K562 (cell line): ENCODE results near the gene GNS. TPM values are rescaled to one million over a fixed set of nuclear protein-coding genes. Genes with fewer than 3 reads are reported as not detected.
A peak's percentile ranks its signal among the peaks of the same experiment; 100 is the strongest.

Source experiments
- ATAC-seq: fragments of 200-7000 bp; cut with Tn5 transposase; 3 replicates; pipeline ENCODE4 v1.9.1; 2020; ENCODE audit warnings: moderate library complexity
- BruUV-seq: library from RNA; stranded (reverse); fragments of 400-500 nt; replicated peaks from 2 replicates; lab custom pipeline; 2021; lab: Mats Ljungman, UMichigan
- CTCF ChIA-PET: fragments of 300-600 bp; formaldehyde crosslinking; extraction: SDS; loops from one replicate; lab custom pipeline; 2021; ENCODE audit warnings: low intra/inter-chr PET ratio; lab: Yijun Ruan, JAX
- POLR2A ChIA-PET: fragments of 300-600, 350-650 bp; sonication (Branson Sonifier 250); formaldehyde crosslinking; extraction: SDS; loops from one replicate; lab custom pipeline; 2021; ENCODE audit warnings: antibody characterized with exemption, inconsistent platforms; lab: Yijun Ruan, JAX
- DNase-seq, 4 experiments: peaks; one replicate each; pipeline versions ENCODE4 v3.0.0 to v3.0.0-alpha.2; 2011 to 2018; ENCODE audit warnings: low spot score in 3 of 4, mixed read lengths in 3 of 4; ENCODE audit errors: extremely low read depth in 1 of 4
- FAIRE-seq: peaks from 2 replicates; lab custom pipeline; 2011; peaks lifted over from hg19 to GRCh38; lab: Jason Lieb, UNC
- H2AFZ ChIP-seq: 2 replicates; pipeline ENCODE4 v1.6.0; 2011; ENCODE audit warnings: low read depth, low read length, control low read depth, inconsistent platforms
- H3K27ac ChIP-seq: fragments of 200-600 bp; 3 replicates; pipeline ENCODE4 v1.8.0; 2011; ENCODE audit warnings: low read depth, mild to moderate bottlenecking, control low read depth, inconsistent platforms, low read length, moderate library complexity, mixed read lengths; ENCODE audit errors: extremely low read depth
- H3K27me3 ChIP-seq, 2 experiments: fragments of 300-600 bp in 1 of 2; 2 replicates in 1 of 2; 3 replicates in 1 of 2; pipeline versions ENCODE4 v1.6.0 to v1.8.0; 2011; ENCODE audit warnings: inconsistent platforms in 2 of 2, low read length in 2 of 2, mild to moderate bottlenecking in 1 of 2, mixed read lengths in 1 of 2, moderate library complexity in 1 of 2; ENCODE audit not compliant: control insufficient read depth in 2 of 2, insufficient read depth in 2 of 2
- H3K36me3 ChIP-seq: fragments of 300-600 bp; 3 replicates; pipeline ENCODE4 v1.8.0; 2011; ENCODE audit warnings: mild to moderate bottlenecking, low read length, inconsistent platforms; ENCODE audit not compliant: control insufficient read depth, insufficient read depth
- H3K4me1 ChIP-seq, 2 experiments: fragments of 200-600 bp in 1 of 2; replicated peaks in 1 of 2; 2 replicates in 1 of 2; 3 replicates in 1 of 2; pipeline versions ENCODE4 v1.5.1 to v1.8.0; 2011; ENCODE audit warnings: inconsistent platforms in 2 of 2, low read length in 2 of 2, mild to moderate bottlenecking in 1 of 2, mixed read lengths in 1 of 2, moderate library complexity in 1 of 2; ENCODE audit not compliant: control insufficient read depth in 2 of 2, insufficient read depth in 2 of 2
- H3K4me2 ChIP-seq: 2 replicates; pipeline ENCODE4 v1.6.1; 2011; ENCODE audit warnings: low read length, control low read depth, inconsistent platforms, mixed read lengths; ENCODE audit not compliant: insufficient read depth
- H3K4me3 ChIP-seq: fragments of 200-600 bp; sonication (generic), shearing (Covaris generic); 2 replicates; pipeline ENCODE4 v1.5.1; 2016; ENCODE audit warnings: control low read depth, inconsistent platforms
- H3K79me2 ChIP-seq: fragments of 200-600 bp; 3 replicates; pipeline ENCODE4 v1.8.0; 2011; ENCODE audit warnings: low read length, inconsistent platforms; ENCODE audit not compliant: control insufficient read depth, insufficient read depth
- H3K9ac ChIP-seq, 2 experiments: 2 replicates each; pipeline versions ENCODE4 v1.6.0 to v1.6.1; 2011; ENCODE audit warnings: low read depth in 2 of 2, low read length in 2 of 2, control low read depth in 1 of 2, inconsistent platforms in 1 of 2, mild to moderate bottlenecking in 1 of 2, mixed read lengths in 1 of 2; ENCODE audit not compliant: insufficient read depth in 1 of 2
- H3K9me1 ChIP-seq: one replicate; pipeline ENCODE4 v1.6.0; 2011; ENCODE audit warnings: inconsistent platforms, mild to moderate bottlenecking, low read length, moderate library complexity; ENCODE audit not compliant: control insufficient read depth, insufficient read depth
- H3K9me3 ChIP-seq: replicated peaks from 2 replicates; pipeline ENCODE4 v1.5.1; 2011; ENCODE audit warnings: low read depth, low read length, inconsistent platforms; ENCODE audit not compliant: control insufficient read depth, insufficient read depth
- H4K20me1 ChIP-seq: replicated peaks from 2 replicates; pipeline ENCODE4 v1.6.1; 2011; ENCODE audit warnings: low read length, inconsistent platforms, mixed read lengths; ENCODE audit not compliant: control insufficient read depth, insufficient read depth
- C11orf30 ChIP-seq: fragments of 450-650 bp; IDR thresholded peaks from 2 replicates; pipeline ENCODE4 v1.6.1; 2016; ENCODE audit warnings: low read depth, mild to moderate bottlenecking
- DIDO1 ChIP-seq: fragments of 450-650 bp; IDR thresholded peaks from 2 replicates; pipeline ENCODE4 v1.6.1; 2016; ENCODE audit warnings: low read depth, missing biosample characterization, missing genetic modification characterization
- EP300 ChIP-seq: IDR thresholded peaks from 2 replicates; pipeline ENCODE4 v1.6.1; 2012; ENCODE audit warnings: low read length, improper control_type of control experiment
- PML ChIP-seq: IDR thresholded peaks from 2 replicates; pipeline ENCODE4 v1.6.1; 2012; ENCODE audit warnings: low read length, inconsistent platforms
- SOX6 ChIP-seq: fragments of 450-650 bp; IDR thresholded peaks from 2 replicates; pipeline ENCODE4 v1.6.1; 2014; ENCODE audit warnings: mild to moderate bottlenecking
- SUPT5H ChIP-seq: fragments of 450-650 bp; IDR thresholded peaks from 2 replicates; pipeline ENCODE4 v1.6.1; 2016
- TAF1 ChIP-seq: IDR thresholded peaks from 2 replicates; pipeline ENCODE4 v1.6.1; 2011; ENCODE audit warnings: mild to moderate bottlenecking, low read length, moderate library complexity; ENCODE audit not compliant: insufficient read depth, control insufficient read depth, severe bottlenecking; ENCODE audit errors: extremely low read depth
- TRIM24 ChIP-seq, 2 experiments: fragments of 450-650 bp; IDR thresholded peaks; 2 replicates each; pipeline ENCODE4 v1.6.1; 2016
- ZNF830 ChIP-seq: fragments of 250-450 bp; sonication (Bioruptor Pico); IDR thresholded peaks from 2 replicates; pipeline ENCODE4 v1.5.0; 2021; ENCODE audit warnings: mild to moderate bottlenecking
- ZSCAN32 ChIP-seq: fragments of 450-650 bp; formaldehyde crosslinking; IDR thresholded peaks from 2 replicates; pipeline ENCODE4 v1.4.0; 2020; ENCODE audit warnings: mild to moderate bottlenecking, moderate library complexity
- WGBS: fragments of 100-300 bp; shearing (Covaris generic); methylation state at CpG from one replicate; pipeline ENCODE4 v1.1.6; 2016; ENCODE audit warnings: low coverage, mixed read lengths; ENCODE audit not compliant: insufficient coverage; ENCODE audit errors: missing lambda C conversion rate; 5-methylcytosine and 5-hydroxymethylcytosine counted together
- in situ Hi-C: fragments of 300-500 bp; cut with MboI; formaldehyde crosslinking; loops from 4 replicates; pipeline ENCODE4 v1.15.0; 2018; ENCODE audit warnings: inconsistent platforms, mixed read lengths
- intact Hi-C: fragments of 100-400 bp; cut with micrococcal nuclease; formaldehyde crosslinking; loops from 2 replicates; pipeline ENCODE4 v1.14.2; 2022
- polyA plus RNA-seq, 8 experiments: library from polyadenylated mRNA; depleted of rRNA in 4 of 8; stranded (reverse) in 5 of 8; unstranded in 3 of 8; fragments of >200 nt; fragmentation: Nextera tagmentation in 2 of 8; fragmentation: Illumina TruSeq in 1 of 8; extraction: Ambion mirVana in 2 of 8; extraction: Trizol in 1 of 8; gene quantifications; 2 replicates each; pipeline versions ENCODE4 v1.2.1 to v1.2.3, GENCODE V29; 2011 to 2014; ENCODE audit warnings: inconsistent platforms in 1 of 8, missing spikeins in 1 of 8
- total RNA-seq, 7 experiments: library from RNA; depleted of rRNA in 6 of 7; stranded (reverse); fragments of >200 nt in 6 of 7; fragmentation: Illumina TruSeq in 2 of 7; extraction: Trizol in 2 of 7; gene quantifications; 2 replicates each; pipeline versions ENCODE4 v1.2.1 to v1.2.3, GENCODE V29; 2011 to 2021; ENCODE audit warnings: low replicate concordance in 1 of 7

GNS gene
- total and polyA plus RNA-seq, 9 of the 15 experiments (the other 6 are each of a cell fraction or from before 2014, with no cell fraction given): 4.6 to 30.3 (median 18.9) TPM

DNA sequence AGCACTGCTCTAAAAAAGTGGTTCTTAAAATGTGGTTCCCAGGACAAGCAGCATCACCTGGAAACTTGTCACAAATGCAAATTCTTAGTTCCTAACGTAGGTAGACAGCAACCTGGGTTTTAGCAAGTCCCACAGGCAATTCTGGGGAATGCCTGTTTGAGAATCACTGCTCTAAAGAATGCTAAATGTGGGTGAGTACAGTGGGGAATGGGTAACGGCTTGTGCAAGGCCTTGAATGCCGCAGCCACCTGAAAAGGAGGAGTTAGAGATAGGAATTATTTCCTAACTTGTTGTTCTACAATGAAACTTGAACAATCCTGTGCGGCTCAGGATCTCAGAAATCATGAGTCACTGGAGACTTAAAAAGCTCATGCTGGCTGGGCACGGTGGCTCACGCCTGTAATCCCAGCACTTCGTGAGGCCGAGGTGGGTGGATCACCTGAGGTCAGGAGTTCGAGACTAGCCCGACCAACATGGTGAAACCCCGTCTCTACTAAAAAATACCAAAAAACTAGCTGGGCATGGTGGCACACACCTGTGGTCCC is 34.9 kb downstream of the GNS start (continued):
- peak; percentile 35; the same call in 1 of the 2 replicates for TF ChIP-seq C11orf30
- TF ChIP-seq, all 486 proteins: peak for 4

DNA sequence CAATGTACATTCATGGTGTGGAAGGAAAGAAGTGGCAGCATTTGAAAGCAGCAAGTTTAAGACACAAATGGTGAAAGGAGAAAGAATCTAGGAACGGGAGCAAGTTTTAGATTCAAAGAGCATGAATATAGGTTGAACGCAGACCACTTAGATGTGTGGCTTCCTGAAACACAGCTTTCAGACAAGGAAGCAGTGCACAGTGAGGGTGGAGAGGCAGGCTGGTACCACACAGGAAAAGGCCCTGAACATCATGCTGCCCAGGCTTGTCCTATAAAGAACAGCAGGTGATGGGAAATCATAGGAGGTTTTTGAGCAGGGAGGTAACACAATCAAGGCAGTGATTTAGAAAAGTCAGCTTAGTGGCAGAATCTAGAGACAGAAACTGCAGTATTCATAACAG is 35.6 kb downstream of the GNS start:
- intact Hi-C loops: no loop called here

More for the DNA sequence above, 35.6 kb downstream of the GNS start:
- Histone ChIP-seq H3K4me3 (no peak overlapping the region), H3K4me1 (peaks cover 3 to 15% of the 10 kb centered on the region in 2 experiments; a peak in 4 of 5 replicates), H3K9ac (no peak overlapping the region), H3K79me2 (no peaks in the 10 kb centered on the region), H3K9me3 (no peaks in the 10 kb centered on the region), H3K9me1 (peaks cover 3% of the 10 kb centered on the region), H2AFZ (no peak overlapping the region), H4K20me1 (no peaks in the 10 kb centered on the region), H3K27me3 (no peaks in the 10 kb centered on the region), H3K36me3 (peaks cover 36% of the 10 kb centered on the region), H3K27ac (no peak overlapping the region), H3K4me2 (no peak overlapping the region)
- no peak for TF ChIP-seq EP300
- TF ChIP-seq SUPT5H: no peak
- no peak for TF ChIP-seq TAF1
- TF ChIP-seq ZSCAN32 (CRISPR knock-in tag): no peak
- no peak for TF ChIP-seq DIDO1 (tag)
- TF ChIP-seq ZNF830: no peak
- no peak for TF ChIP-seq TRIM24 (IDR thresholded peaks at IDR 0.05)
- TF ChIP-seq SOX6: no peak
- TF ChIP-seq PML: no peak
- no peak for FAIRE-seq
- POLR2A ChIA-PET: interaction anchor here (1.0 to 1.2 kb wide), 2 partner anchors 10 to 44 kb away, joined by 3 read pairs; no protein-coding TSS in a partner anchor
- 89% methylated on average over 2 of the region's 2 CpGs for WGBS
- no peak for ATAC-seq
- BruUV-seq: no TSS peak
- in situ Hi-C loops: no loop called here
- DNase-seq: no peak
- CTCF ChIA-PET: no interaction called here
